GM21526 (cell line): ENCODE measurements around the gene ADD3.

Experiments used
- ATAC-seq: cut with Tn5 transposase; IDR thresholded peaks from one replicate; pipeline ENCODE4 v1.9.1; 2021; ENCODE audit warnings: moderate library complexity; ENCODE audit not compliant: unreplicated experiment, low FRiP score

The ADD3 gene

DNA sequence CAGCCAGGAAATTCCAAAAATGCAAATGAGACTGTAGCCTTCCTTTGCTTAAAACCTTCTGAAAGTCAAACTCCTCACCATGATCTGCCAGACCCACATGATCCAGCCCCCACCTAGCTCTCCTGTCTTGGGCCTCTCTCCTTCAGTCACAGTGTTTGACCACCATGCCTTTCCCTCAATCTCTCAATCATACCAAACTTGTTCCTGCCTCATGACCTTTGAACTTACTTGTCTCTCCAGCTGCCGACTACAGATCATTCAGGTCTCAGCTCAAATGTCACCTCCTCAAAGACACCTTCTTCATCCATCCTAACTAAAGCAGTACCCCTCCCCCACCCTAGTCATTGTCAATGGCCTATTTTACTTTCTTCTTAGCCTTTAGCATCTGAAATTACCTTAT, 9.3 kb upstream of the ADD3 start:
- no peak for ATAC-seq

DNA sequence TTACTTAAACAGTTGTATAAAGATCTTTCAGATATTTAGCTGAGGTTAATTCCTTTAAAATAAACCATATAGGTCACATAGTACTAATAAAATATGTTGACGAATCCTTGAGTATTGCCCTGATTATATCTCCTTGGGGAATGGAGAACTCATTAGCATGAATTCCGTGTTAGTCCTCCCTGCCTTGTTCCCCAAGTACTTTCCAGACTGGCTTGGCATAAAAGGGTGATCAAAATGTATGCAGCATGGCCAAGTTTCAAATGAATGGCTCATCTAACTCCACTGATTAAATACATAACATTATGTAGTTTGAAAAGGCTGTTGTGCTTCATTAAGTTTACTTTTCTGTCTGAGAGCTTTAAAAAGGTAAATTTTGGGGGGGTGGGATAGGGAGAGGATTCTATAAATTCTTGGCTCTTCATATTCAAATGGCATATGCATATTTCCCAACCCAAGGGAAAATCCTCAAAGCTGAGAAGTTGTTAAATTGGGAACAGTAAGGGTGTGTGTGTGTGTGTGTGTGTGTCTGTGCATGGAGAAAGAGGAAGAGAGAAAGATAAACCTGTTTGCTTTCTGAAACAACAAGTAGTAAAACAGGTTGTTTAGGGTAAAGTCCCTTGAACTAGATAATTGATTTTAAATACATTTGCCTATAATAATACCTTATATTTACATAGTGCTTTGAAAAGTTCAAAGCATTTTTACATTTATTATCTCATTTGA, 4.8 kb upstream of the ADD3 start:
- ATAC-seq = no peak

DNA sequence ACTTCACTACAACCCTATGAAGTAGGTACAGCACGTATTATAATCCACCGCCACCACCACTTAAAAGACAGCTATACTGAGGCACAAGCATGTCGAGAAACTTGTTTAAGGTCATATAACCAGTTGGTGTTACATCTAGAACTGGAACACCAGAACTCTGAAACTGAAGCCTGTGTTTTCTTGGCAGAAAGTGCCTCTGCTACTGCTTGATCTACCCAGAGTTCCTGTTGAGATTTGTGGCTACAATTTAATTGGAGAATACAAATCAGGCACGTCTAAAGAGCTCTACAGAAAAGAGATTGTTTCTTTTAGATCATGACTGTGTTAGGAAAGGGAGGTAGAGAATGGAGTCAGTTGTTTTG, 4.3 kb upstream of the ADD3 start:
- no peak for ATAC-seq

DNA sequence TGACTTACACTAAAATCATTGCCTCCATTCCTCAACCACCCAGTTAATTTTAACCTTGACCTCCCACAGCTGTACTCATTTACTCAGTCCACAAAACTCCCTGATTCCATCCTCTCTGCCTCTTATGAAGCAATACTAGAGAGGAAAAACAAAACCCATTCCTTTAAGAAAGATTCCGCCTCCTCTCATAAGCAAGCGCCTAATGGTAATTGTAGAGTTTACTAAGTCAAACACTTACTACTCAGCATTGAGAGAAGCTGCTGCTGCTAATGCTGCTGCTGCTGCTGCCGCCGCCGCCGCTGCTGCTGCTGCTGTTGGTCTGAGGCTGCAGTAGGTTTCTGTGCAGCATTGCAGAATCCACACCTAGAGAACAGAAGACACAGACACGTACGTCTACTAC, 2.1 kb upstream of the ADD3 start:
- no peak for ATAC-seq

DNA sequence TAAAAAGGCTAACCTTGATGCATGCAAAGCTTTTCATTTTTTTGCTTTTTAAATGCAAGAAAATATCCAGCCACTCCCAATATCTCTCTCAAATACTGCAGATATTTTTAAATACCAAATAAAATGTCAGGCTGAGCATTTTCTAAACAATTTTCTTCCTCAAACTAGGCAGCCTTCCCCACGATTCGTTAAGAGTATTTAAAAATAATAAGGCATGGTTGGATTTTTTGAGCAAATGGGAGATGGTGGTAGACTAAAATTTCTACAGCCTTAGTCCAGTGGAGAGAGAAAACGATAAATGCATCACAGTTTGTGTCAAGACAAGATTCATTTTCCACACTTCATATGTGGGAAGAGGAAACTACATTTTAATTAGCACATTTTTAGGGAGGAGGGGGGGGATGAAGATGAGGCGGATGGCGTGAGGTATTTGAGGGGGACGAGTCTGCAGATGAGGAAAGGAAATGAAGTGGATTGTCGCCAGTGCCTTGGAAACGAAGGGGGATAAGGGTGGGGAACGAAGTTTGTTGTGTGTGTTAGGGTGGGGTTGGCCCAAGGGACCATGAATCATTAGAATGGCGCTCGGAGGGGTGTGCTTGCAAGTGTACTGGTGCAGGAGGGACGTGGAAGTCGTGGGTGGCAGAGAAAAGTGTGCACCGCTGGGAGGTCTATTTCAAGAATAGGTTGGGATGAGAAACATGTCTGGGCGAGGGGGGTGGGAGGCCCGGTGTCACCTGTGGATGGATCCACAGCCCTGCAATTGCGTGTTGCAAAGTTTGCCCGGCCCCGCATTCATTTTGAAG, 1.2 kb upstream of the ADD3 start:
- no peak for ATAC-seq

DNA sequence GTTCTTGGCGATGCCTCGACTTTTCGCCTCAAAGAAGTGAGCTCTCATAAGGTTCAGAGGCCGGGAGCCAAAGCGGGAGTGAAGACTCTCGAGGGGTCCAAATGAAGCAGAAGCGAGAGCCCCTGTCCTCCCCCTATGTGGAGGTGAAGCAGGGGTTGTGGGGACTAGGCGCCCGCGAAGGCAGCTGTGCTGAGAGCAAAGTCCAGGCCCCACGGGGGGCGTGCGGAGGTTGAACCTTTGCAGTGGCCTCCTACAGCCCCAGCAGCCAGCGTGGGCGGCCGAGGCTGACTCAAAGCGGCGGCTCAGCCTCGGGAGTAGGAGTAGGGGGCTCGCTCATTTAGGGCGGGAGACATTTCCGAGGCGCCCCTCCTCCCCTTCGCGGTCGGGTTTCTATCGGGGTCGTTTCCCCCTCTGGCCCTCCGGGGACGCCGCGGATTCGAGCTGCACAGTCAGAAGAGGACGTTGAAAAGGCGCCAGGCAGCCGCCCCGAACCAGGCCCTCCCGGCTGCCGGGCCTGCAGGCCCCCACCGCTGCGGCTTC, 553 bp upstream of the ADD3 start:
- ATAC-seq = peak; percentile 32

DNA sequence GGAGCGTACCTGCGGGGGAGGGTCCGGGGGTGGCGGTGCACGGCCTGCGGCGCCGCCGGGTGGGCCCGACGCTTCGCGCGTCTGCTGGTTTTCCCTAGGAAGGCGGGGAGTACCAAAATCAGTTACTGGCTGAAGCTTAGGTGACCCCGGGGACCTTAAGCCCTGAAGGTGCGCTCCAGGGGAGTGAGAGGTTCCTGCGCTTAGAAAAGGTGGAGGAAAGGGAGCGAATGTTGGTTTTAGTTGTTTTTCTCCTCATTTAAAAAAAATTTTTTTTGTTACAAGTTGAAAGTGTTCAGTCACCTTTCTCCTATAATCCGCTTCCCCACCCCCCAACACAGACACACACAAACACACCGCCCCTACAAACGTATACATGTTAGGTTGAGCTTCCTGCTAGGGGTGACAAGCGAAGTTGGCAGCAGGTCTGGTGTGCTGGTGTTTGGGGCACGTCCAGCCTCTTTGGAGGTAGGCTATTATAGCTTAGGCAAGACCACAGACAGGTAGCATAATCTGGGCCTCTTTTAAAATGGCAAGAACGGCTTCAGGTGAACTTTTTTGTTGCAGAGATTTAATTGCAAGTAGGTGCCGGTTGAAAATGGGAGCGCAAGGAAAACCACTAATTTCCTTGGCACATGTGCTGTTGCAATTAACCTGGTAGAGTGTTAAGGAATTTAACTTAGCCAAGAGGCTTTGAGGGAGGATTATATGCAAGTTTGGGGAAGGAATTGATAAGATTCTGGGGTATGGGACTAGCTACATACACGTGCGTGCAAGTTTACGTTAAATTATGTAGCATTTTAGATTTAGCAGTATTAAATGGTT, 945 bp downstream of the ADD3 start:
- ATAC-seq = peak; percentile 34

DNA sequence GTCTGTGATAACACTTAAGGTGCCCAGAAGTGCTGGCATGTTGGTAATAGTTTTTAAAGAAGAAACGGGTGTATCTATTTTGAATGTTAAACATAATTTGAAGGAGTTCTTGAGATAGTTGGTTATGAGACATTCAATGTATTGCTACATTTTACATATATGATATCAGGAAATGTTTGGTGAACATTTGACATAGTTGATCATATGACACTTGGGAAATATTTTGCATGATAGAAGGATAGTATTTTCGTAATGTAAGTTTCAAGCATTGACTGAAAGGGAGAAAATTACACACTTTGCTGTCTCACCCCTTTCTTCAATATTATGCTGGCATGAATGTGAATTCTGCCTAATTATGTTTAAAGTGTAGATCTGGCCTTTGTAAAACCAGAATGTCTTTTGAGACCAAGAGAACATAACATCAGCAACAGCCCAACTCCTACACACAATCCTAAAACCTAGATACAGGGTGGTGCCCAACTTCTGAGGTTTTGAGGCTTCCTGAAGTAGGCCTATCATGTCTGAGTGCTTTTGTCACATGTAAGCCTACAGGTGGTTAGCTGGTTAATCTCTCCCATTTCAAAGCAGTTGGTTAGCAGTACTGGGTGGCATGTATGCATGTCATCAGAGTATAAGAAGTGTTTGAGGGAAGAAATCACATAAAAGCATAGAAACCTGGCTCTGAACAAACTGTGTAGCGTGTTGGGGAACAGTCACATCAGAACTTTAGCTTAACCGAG, 2.1 kb downstream of the ADD3 start:
- peak; percentile 27 for ATAC-seq

DNA sequence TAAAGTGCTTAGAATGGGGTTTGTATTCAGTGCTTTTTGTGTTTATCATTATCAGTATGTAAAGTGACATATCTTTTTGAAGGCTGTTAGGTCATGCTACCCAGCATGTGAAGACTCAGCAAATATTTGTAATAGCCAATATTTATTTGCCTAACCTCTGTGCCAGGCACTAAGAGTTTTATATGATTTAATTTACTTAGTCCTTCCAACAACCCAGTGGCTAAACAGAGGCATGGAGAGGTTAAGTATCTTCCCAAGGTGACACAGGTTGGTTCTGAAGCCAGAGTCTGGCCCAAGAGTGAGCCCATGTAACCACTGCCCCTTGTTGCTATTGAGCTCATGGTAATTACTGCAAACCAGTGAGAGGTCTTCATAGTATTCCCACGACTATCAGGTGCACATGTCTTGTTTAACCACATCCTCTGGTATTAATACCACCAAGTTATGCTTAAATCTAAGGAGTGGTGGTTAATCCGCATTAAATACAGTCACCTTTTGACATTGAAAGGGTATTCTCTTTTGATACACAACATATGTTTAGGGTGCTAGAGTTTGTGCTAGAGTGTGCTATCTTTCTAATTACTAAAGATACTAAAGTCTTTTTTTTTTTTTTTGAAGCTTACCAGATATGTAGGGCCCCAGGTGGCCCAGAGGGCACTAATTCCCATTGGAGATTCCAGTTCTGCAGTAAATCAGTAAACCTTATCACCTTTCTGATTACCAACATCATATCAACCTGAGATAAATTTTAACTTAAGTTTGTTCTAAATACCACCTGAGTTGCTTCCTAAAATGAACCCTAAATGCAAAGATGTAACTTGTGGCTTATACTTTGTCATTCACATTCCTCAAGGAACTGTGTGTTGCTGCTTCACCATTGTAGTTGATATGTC, 2.9 kb downstream of the ADD3 start:
- ATAC-seq = no peak

DNA sequence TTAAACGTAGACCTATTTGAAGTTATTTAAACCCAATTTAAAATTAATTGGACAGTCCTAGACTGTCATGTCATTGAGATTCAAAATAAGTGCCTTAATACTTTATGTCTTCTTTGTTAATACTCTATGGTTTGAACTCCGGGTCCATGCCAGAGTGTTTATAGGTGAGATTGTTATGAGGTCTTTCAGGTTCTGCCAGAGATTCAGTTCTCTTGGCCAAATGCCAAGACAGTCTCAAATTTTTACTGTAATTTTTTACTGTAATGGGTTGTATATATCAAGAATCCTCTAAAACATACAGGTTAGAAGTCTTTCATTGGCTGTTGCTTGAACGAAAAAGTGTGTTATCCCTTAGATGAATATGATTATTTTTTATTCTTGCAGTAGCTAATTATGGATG, 3.9 kb downstream of the ADD3 start:
- ATAC-seq = no peak

DNA sequence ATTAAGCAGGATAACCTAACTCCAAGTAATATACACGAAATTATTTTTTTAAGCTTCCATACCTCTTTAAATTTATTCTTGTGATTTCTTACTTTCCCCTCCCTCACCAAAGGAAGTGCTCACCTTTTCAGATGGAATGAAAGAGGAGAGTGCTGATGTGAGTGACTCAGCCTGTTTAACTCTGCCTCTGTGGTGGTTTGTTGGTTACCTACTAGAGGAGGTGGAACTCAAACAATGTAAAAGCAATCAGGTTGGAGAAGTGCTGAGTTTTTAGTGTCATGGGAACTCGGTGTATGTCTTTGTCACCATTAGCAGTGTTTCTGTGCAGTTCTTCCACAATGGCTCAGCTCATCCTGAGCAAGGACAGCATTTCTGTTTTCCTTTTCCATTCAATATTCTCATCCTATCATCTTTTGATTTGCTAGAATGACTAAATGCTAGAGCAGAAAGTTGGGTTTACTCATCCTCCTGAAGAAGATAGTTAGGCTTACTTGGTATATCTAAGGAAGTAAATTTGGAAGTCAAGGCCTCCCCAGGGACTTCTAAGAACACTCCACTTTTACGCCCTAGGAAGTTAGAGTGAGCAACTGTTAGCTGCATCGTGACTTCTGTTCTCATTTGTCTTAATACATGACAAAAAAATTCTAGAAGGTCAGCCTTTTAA, 6.0 kb downstream of the ADD3 start:
- ATAC-seq = no peak

DNA sequence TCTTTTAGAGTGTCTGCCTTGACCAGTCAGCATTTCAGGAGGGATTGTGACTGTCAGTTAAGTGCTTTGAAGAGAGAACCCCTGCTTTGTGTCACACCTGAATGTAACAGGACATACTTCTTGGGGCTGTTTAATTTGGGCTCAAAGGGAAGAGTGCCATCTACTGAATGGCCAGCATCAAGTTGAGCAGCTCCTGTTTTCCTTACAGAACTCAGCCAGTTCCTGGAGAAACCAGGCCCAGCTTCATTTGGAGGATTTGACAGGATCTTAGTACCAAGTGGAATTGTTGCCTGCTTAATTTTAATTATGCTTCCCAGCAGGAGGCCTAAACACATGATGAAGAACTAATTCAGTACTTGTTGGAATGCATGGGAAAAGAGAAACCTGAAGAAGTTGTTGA, 8.3 kb downstream of the ADD3 start:
- ATAC-seq = no peak

DNA sequence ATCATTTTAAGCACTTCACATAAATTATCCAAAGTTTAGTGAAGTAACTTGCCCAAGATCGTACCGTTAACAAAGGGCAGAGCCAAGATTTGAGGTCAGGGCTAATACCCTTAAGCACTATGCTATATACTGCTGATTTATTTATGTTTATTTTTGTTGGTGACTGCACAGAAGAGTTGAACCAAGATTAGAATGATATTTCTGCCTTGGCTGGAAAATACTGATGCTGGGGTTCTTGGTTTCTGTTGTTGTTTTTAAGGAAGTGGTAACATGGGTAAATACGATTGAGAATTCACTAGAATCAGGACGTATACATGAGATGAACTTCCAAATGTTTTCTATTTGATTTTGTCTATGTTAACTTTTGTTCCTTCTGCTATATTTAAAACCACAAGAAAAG, 9.3 kb downstream of the ADD3 start:
- no peak for ATAC-seq

DNA sequence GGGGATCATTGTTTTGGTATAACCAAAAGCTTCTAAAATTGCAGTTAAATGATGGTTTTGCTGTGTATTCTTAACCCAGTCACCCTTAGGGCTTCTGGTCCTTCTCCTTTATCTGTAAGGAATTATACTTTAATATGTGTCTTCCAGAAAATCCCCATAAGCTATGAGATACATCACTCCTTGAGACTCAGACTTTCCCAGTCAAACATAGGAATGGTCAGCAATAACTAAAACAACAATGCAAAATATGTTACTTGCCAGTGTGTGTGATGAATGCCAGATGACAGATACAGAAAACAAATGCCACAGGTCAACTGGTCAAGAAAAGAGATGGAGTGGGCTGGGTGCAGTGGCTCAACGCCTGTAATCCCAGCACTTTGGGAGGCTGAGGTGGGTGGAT, 10.1 kb downstream of the ADD3 start:
- ATAC-seq = no peak

DNA sequence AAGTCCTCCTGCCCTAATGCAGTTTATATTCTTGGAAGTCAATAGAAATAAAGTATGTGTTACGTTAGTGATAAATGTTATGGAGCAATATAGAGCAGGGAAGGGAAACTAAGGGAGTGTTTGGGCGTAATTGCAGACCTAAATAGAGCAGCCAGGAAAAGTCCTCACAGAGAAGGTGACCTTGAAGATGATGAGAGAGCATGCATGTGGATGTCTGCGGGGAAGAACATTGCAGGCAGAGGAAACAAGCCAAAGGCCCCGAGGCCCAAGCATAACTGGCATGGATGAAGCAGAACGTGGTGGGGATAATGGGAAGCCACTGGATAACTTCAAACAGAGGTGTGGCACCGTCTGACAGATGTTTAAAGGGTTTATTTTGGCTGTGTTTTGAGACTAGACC, 12.5 kb downstream of the ADD3 start:
- ATAC-seq = no peak

DNA sequence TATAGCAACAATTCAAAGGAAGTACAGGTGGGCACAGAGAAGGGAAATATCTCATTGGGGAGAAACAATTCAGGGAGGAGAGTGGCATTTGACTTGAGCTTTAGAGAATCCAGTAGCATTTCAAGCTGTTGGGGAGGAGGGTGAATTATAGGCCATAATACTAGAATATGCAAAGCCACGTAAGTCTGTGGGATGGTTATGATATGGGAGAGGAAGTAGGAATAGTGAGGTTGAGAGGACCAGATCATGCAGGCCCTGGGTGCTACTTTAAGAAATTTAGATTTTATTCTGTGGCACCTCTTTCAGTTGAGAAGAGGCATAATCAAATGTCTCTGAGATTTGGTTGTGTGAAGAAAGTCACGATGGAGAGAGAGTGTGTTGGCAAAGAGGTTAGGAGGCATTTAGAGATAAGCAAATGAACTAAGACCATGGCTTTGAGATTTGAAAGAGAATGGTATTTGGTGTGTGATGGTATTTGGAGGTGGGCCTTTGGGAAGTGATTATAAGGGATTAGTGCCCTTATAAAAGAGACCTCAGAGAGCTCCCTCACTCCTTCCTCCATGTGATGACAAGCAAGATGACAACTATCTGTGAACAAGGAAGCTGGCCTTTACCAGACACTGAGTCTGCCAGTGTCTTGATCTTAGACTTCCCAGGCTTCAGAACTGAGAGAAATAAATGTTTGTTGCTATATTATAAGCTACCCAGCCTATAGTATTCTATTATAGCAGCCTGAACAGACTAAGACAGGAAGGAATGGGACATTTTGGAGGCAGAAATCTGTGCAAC, 15.1 kb downstream of the ADD3 start:
- no peak for ATAC-seq

DNA sequence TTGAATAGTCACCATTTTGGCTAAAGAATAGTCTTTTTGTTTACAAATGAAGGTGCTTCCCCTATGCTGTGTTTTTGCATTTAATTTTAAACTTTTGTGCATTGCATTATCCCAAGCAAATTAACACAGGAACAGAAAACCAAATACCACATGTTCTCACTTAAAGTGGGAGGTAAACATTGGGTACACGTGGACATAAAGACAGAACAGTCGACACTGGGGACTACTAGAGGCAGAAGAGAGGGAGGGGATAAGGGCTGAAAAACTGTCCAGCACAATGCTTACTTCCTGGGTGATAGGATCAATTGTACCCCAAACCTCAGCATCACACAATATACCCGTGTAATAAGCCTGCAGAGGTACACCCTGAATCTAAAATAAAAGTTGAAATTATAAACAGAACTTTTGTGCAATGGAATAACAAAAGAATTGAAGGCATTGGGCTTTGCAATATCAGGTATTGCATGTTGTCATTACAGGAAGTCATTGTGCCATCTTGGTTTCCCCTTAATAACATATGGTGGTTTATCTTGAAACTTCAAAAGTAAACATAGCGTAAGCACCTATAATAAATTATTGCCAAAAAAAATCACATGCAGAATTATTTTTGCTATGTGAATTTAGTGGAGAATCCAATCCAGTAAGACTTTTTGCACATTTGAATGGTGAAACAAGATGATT, 16.1 kb downstream of the ADD3 start:
- ATAC-seq = no peak

DNA sequence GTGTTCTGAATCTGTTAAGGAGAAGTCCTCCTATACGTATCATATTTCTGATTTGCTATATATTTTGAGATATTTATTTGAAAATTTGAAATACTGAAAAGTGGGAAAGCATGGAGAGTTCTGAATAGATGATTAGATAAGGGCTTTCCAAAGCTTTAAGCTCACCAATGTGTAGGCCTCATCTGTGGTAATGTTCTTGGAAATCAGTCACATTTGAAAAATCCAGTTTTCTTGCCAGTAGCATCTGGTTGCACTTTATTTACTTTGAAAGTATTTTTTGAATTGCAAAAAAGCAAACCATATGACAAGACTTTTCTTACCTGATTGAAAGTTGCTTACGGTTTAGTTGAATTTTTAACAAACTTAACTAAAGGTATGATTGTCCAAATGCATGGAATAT, 21.7 kb downstream of the ADD3 start:
- no peak for ATAC-seq
